ENCODE results near the gene TNFSF11.

TNFSF11 gene

DNA sequence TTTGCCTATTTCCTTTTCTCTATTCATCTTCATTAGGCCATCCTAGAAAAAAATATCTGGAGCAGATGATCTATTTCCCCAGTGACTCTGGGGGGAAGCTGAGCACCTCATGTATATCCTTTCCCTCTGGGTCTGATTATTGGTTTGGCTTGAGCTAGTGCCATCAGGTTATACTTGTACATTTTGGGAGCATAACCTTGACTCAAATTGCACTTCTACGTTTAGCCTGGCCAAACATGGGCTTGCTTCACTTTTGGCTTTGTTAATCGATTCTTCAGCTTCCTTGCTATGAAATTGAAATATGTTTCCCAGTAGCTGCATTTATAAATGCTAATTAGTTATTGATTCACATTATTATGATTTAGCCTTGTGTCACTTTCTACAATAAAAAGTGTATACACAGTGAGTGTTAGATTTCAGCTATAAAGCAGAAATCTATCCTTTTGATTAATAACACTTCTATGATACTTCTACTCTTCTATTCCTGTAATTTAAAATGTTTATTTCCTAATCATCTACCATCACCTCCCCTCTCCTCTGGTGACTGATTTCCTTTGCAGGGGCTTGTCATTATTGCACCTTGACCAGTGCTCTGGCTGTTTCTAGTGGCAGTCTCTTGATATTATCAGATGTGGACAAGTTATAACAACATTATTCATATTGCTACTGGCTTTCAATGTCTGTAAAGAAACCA, 37.3 kb downstream of the TNFSF11 start:
- DNase-seq (ENCODE audit: low read depth) = no peak

- DNase-seq (ENCODE audit: low read depth) = no peak
Measured at GRCh38 chr13:42612021-42612765, 38.2 kb downstream of the TNFSF11 start.

GRCh38 chr13:42614436-42615035, 40.6 kb downstream of the TNFSF11 start:
- DNase-seq (ENCODE audit: low read depth) = no peak

DNA sequence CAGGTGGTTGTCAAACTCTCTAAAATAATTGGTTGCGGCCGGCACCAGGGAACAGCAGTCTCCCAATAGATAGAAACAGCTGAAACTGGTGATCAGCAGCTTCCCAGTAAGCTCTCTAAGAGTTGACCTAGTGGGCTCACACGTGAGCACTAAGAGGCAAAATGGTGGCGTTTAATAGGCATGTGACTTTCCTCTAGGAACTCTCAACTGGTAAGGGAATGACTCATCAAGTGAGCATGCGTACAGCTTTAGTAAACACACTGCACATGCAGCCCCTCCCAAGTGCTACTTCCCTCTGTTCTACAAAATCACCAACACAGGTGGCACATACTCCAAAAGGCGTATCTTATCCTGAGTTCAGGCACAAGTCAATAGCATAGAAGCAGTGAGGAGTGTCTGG, 41.7 kb downstream of the TNFSF11 start:
- no peak for DNase-seq (ENCODE audit: low read depth)

DNA sequence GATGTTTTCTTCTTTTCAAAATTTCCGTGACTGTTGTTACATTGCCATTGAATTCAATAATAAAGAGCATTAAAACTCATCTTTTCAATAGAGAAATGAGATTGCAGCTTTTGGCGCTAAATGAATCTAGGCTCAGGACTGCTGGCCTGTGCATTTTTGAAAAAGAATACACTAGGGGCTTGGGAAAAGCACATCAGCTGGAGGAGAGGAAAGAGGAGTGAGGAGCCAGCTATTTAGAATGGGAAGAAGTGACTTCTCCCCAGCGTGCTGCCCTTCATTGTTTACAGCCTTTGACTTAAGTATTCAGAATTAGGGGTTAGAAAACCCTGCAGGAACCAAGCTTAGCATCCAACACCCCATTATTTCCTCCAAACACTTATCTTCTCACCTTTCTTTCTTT, 43.3 kb downstream of the TNFSF11 start:
- no peak for DNase-seq (ENCODE audit: low read depth)

DNA sequence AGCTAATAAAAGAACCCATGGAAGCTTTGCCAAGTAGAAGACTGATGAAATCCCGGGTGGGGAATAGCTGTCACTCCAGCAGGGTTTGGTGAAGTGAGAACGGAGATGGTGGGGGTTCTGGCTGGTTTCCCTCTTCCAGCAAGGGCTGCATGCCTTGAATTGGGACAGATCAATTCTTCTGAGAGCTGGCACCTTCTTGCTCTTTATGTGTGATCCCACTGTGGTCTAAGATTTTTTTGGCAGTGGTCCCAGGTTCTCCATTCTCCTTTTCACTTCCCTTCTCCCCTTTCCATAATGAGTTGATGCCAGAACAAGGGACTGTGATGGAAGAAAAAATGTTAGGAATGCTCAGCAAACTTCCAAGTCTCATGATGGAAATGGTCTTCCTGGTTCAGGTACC, 50.0 kb downstream of the TNFSF11 start:
- no peak for DNase-seq (ENCODE audit: low read depth)

DNA sequence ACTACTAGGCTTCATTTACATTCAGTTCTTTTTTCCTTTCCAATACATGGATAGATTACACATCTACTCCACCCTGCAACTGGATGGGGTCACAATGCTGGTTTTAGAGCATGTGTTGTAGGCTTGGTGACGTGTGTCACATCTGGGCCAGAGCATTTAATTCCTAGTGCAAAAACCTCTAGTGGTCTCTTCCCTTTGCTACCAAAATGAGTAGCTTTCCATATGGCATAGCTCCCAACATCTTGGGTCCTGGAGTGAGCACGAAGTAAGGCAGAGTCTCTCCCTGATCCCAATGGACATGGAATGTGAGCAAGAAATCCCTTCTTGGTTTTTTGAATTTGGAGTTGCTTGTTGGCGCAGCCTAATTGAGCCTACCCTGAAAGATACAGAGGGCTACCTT, 51.7 kb downstream of the TNFSF11 start:
- DNase-seq (ENCODE audit: low read depth) = no peak

DNA sequence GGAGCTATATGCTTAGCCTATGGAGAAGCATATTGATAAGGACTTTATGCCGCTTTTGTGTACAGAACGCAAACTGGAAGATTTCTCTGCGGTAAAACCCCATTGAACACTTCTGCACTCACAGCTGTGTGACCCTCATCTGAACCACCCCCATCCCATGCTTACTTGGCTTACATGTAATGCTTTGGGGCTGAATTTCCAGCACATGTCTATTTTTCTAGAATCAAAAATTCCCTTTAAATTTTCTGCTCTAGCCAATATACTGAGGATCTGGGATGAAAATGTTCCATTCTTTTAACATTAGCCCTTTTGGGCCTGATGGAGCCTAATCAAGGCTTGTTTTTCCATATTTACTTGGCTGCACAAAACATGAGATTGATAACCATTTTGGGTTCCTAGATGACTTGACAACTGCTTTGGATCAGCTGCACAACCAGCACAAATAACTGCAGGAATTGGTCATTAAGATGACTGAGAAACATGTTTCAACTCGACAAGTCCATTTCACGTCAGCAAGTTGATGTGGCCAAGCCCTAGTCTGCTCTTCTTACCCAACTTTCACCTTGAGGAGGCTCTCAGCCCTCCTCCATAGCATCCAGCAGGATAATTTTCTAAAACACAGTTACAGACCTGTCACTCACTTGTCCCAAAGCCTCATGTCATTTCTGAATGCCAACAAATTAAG, 52.4 kb downstream of the TNFSF11 start:
- DNase-seq (ENCODE audit: low read depth) = no peak

GRCh38 chr13:42628666-42629065, 54.7 kb downstream of the TNFSF11 start:
- DNase-seq (ENCODE audit: low read depth) = no peak

DNA sequence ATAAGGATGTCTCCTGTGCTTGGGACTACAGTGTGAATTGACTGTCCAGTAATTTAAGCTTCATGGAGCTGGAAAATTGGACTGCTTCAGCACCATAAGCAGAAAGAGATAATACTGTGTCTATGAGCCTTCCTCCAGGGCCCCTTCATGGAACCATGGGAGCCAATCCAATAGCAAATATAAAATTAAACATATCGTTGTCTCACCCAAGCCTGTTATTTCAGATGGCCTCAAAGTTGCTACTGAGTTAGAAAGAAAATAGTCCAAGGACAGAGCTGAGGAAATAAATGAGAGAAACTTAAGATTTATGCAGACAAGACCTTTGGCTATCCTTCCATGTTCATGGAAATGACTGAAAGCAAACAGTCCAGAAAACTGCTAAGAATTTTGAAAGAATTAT, 57.2 kb downstream of the TNFSF11 start:
- DNase-seq (ENCODE audit: low read depth) = no peak

GRCh38 chr13:42633495-42633894, 59.5 kb downstream of the TNFSF11 start:
- DNase-seq (ENCODE audit: low read depth) = no peak

DNA sequence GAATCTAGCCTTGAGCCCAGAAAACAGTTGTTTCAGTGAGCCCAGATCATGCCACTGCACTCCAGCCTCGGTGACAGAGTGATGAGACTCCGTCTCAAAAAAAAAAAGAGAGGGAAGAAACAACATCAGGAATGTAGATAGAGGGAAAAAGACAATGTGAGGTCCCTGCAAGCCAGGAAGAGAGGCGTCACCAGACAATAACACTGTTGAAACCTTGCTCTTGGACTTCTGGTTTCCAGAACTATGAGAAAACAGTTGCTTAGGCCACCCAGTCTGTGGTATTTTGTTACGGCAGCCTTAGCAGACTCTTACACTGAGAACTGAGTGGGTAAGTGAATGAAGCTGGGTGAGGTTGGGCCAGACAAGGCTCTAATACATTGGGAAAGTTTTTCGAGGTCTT, 64.1 kb downstream of the TNFSF11 start:
- DNase-seq (ENCODE audit: low read depth) = no peak

- DNase-seq (ENCODE audit: low read depth) = no peak
Measured at GRCh38 chr13:42638886-42639285, 64.9 kb downstream of the TNFSF11 start.

DNA sequence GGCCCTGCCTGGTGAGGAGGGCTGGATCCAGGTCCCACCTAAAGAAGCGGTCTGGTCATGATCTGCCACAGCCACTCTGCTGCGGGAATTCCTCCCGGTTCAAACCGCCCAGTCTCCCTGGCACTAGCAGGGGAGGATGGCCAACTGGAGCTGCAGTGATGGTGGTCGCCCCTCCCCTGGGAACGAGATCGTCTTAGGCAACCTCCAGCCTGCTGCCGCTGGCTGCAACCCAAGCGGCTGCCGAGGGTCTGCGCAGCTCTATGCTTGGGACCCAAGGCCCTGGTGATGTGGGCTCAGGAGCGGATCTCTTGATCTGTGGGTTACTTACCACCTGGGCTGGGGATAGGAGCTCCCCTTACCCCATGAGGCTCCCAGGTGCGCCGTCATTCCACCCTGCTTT, 69.1 kb downstream of the TNFSF11 start:
- DNase-seq (ENCODE audit: low read depth) = no peak

DNA sequence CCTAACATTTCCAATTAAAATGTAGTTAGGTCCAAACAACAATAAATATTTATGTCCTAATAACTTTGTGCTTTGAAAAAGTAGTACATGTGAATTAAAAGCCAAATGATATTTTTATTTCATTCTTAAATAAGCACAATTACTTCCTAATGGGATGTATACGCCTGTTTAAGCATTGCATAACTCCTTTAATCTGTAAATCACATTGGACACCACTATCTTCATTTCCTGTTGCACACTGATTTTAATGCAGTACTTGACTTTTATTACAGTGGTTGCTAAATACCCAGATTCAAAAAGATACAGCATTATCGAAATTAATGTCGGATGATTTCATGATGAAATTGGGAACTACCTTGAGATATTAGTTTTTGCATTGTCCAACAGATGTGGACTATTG, 70.9 kb downstream of the TNFSF11 start:
- no peak for DNase-seq (ENCODE audit: low read depth)

DNA sequence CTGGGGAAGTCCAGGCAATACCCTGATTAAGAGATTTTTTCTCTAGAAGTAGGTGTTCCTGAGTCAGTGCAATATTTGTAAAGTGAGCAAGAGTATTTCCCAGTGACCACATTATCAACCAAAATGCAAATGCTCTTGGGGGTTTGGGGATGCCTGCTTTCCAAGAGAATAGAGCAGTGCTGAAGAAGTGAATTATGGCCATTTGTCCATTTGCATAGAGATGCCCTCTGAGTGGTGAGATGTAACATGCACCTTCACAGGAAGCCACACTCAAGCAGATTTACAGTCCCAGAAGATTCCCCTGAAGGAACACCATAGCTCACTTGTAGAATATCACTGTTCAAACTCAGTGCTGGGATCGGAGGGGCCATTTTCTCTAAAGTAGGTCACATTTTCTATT, 71.8 kb downstream of the TNFSF11 start:
- DNase-seq (ENCODE audit: low read depth) = no peak

- DNase-seq (ENCODE audit: low read depth) = no peak
Measured at GRCh38 chr13:42649141-42649540, 75.2 kb downstream of the TNFSF11 start.

DNA sequence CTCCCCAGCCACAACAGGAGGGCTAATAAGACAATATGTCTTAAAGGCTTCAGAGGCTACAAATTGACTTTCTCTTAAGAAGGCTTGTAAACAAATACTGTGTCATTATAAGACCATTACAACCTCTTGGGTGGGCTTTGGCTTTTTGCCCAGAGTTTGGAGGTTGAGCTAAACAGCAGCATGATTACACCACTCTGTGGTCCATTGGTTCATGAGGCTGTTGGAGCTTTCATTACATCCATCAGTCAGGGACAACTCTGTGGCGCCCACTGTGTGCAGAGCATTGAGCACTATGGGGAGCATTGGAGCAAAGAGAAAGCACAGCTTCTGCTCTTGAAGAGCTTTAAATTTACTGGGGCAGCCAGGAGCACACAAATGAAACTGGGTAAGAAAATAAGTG, 75.9 kb downstream of the TNFSF11 start:
- DNase-seq (ENCODE audit: low read depth) = no peak

- no peak for DNase-seq (ENCODE audit: low read depth)
Measured at GRCh38 chr13:42650506-42650905, 76.6 kb downstream of the TNFSF11 start.

DNA sequence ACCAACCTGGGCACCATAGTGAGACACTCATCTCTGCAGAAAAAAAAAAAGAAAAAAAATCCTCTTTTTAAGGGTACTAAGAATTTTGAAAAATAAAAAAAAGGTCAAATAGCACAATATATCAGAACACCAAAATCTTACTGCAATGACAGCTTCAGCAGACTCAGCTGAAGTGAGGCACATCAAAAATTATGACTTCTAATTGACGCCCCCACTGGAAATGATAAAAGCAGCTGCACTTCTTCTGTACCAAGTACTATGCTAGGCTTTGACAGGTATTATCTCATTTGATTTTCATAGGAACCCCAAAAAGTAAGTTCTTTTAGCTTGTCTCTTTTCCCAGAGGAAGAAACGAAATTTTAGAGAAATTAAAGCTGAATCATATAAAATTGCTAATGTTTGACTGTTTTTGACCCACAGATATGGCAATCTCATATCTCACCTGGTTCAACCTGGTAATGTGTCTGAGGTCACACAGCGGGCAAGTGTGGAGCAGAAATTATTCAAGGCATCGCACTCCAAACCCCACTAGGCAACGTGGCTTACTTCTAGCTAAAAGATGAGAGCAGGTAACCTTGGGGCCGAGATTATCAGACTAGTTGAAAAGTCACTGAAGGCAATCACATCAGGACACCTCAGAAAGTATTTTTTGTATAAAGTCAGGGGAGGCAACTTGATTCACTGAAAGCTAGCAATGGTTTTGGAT, 78.1 kb downstream of the TNFSF11 start:
- DNase-seq (ENCODE audit: low read depth) = no peak

- no peak for DNase-seq (ENCODE audit: low read depth)
Measured at GRCh38 chr13:42652642-42653415, 78.9 kb downstream of the TNFSF11 start.
